GM19240 (cell line): Measurements from ENCODE around the gene CAMK1D.

Source experiments
- DNase-seq: peaks from one replicate; pipeline ENCODE4 v3.0.0; 2011; ENCODE audit warnings: low spot score; ENCODE audit not compliant: insufficient read length

The CAMK1D gene

DNA sequence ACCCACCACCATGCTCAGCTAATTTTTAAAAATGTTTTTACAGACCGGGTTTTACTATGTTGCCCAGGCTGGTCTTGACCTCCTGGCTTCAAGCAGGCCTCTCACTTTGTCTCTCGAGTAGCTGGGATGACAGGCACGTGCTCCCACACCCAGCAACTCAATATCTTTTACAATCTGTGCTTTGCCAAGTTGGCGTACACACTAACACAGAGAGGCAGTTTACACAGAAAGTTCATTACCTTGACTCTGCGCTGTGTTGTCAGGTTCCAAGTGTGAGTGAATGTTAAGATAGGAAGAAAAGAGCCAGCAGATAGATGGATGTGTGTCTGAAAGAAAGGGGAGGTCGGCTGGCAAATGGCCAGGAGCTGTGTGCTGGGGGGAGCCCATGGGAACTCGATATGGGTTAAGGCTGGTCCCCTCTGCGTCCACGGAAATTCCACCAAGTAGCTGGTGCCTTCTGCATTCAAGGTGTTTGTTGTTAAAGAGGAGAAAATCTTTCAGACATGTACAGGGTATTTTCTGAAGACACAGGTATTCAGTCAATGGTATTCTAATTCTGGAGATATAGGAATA is 299.8 kb downstream of the CAMK1D start:
- no peak for DNase-seq

DNA sequence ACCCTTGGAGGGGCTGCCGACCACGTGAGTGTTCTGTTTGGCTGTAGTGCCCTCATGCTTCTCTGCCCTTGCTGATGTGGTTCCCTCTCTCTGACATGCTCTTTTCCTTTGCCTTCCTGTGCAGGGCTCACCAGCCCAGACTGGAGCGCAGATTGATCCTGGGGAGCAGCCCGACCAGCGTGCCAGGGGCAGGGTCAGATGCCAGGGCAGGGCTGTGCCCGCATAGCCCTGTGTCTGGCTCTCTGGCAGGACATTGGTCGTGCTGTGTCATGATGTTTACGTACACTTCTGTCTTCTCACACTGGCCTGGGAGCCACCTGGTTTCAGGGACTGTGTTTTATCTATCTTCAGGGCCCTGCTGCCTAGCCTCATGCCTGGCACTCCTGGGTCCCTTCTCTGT is 300.8 kb downstream of the CAMK1D start:
- no peak for DNase-seq

DNA sequence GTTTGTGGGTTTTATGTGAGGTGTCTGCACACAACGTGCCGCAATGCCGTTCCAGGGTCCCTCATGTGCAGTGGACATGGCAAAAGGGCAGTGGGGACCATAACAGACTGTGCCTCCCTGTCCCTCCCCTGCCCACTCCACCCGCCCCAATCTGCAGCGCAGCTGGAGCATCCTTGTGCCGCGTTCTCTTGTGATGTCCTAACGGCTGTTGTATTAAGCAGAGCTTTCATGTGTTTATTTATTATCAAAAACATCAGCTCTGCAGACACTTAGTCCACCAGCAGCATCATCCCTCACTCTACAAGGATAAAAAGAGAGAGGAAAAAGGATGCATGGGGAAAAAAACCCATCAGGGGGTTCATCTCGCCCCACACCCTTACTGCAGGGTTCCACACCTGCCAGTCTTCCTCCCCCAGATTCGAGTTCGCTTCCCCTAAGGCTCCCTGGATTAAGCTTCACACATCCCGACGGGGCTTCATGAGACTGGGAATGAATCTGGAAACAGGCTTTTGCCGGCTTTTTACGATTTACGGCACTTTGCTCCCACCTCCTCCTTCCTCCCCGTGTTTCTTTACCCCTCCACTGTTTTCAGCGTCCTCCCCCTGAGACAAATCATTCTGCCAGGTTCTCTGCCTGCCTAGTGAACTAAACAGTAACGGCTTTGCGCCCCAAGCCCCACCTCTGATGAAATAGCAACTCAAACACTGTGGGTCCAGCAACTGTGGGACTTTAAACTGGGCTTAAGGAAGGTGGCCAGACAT is 301.4 kb downstream of the CAMK1D start:
- DNase-seq = no peak

DNA sequence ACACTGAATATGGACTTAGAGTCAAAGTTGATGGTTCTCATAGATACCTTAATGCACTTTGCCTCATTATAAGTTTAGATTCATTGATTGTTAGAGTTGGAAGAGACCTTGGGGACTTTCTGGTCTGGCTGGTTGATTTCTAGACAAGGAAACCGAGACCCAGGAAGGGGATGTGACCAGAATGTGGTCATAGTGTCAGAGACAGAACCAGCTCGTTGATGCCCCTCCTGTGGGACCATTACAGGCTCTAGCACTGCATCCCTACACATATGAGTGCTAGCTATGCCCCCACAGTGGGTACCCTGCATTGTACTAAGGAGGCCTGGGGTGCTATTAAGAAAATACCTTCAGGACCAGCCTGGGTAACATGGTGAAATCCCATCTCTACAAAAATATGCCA is 306.6 kb downstream of the CAMK1D start:
- DNase-seq = no peak

DNA sequence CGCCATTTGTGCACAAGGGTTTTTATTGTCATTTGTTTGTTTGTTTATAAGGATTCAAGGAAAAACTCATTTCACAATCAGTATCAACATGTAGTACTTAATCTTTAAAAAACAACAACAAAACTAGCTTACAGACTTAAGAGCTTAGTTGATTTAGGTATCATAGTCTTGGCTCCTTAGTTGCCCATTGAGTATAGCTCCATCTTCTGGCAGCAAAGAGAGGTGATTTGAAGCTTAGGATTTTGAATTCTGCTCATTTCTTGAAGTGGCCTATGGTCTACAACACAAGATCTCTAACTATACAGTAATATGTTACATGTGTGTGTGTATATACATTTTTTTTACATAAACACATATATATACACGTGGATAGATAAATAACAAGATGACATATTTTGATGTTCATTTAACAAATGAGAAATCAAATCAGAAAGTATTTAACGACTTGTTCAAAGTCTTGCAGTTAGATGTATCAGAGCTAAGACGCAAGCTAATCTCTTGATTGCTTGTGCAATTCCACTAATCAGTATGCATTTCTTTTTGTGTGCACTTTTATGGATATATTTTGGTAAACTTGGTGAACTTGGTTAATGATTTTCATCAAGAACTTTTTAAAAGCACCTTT is 307.3 kb downstream of the CAMK1D start:
- DNase-seq = peak; percentile 35

DNA sequence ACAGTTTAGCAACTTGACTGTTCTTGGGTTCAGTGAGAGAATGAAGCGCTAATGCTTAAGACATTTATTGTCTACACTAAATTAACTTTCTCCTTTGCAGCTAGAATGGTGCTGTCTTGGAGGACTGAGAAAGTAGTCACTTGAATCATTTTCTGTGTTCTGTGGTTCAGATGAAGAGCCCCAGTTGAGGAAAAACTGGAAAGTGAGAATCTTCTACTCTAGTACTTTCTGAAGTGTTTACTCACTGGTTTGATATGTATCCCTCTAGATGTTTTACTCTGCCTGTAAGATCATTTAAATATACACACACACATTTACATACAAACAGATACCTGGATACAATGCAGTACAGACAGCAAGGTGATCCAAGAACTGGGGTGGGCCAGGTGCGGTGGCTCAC is 308.1 kb downstream of the CAMK1D start:
- DNase-seq = no peak

DNA sequence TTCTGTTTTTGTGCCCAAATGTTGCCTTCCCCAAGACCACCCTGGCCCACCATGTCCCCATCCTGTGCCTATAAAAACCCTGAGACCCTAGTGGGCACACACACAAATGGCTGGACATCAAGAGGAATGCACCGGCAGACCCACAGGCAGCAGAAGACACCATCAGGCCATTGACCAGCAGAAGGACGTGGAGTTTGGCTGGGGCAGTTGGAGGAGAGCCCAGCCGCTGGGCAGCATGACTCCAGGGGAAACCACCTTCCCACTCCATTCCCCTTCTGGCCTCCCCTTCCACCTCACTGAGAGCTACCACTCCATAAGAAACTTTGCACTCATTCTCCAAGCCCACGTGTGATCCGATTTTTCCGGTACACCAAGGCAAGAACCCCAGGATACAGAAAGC is 309.2 kb downstream of the CAMK1D start:
- no peak for DNase-seq

DNA sequence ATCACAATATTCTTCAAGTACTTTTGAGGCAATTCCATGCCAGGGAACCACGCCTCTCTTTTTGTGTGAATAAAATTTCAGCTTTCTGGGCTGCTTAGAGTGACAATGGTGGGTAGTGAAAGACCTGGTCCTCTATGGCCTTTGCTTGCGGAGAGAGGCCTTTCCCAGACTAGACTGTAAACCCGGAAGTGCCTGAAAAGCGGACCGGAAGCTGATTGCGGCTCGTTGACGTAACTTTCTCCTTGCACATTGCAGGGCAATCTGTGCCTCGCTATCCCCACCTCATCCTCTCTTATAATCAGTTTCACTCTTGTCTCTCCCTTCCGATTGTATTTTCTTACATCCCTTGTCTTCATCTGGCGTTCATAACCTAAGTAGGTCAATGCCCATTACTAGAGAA is 310.4 kb downstream of the CAMK1D start:
- no peak for DNase-seq

DNA sequence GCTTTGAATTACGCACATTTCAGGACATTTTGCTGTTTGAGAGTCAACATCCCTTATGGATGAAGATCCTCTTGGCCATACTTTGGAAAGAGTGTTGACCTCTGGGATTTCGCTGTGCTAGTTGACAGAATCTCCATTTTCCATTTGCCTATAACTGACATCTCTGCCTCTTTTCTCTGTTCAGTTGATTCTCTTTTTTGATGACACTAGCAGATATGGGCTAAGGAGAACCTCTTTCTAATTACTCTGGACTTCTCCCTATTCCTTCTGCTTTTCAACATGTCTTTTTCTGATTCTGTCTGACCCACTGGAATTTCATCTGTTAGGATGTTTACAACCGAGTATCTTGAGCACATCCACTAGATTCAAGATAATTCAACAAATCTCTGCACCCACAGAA is 311.5 kb downstream of the CAMK1D start:
- DNase-seq = no peak

DNA sequence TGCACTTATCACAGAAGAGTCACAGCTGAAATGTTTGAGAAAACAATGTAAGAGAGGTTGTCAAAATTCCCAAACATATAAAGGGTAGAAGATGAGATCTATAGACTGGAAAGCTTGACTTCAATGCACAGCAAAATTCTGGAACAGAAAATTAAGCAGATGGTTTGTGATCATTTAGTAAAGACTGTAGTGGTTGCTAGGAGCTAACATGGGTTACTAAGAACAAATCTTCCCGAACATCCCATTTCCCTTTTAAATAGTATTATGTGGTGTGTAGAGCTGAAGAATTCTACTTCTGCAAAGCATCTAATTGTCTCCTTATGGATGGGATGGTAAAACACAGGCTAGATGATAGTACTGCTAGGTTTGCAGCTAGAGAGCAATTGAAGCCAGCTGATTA is 312.3 kb downstream of the CAMK1D start:
- no peak for DNase-seq

DNA sequence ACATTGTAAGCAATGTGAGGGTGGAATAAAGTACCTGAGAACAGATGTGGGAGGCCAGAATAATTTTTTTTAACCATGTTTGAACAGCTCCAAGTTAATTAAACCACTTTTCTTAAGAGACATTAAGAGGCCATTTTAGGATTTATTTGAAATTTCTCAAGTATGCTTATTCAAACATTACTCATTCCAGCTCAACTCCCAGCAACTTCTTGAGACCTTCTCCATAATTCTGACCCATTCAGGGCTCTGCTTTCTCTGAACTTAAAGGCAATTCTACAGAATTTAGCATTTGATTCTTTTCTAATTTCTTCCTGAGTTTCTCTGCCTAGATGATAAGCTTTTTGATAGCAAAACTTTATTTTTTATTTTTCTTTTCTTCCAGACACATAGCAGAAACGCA is 314.5 kb downstream of the CAMK1D start:
- DNase-seq = no peak

DNA sequence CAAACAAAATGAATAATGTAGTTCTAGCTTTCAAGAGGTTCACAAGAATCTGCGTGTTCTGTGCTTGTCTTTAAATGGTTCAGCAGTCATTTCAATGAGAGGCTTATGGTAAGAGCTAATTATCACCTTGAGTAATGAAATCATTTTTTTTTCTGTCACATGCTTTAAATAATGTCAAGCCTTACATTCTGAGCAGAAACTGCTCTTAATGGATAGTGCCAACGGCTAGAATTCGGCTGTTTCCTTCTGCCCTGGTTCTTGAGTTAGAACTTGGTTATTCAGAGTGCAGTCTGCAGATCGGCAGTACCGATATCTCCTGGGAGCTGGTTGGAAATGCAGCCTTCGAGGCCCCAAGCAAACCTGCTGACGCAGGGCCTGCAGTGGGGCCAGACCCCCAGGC is 316.2 kb downstream of the CAMK1D start:
- DNase-seq = no peak

DNA sequence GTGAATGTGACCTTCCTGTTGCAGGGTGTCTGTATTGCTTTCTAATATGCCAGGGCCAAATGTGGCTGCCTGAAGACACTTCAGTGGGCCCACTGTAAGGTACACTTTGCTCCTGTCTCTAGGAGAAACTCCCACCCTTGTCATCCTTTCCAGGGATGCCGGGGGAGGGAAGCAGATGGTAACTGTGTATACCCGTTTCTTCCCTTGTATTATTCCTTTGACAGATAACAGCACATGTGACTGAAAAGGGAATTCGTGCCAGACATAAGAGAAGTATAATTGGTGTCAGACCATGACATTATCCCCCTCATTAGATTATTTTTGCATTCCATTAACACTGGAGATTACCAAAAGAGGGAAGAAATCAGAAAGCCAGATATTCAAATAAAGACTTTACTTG is 317.7 kb downstream of the CAMK1D start:
- no peak for DNase-seq

DNA sequence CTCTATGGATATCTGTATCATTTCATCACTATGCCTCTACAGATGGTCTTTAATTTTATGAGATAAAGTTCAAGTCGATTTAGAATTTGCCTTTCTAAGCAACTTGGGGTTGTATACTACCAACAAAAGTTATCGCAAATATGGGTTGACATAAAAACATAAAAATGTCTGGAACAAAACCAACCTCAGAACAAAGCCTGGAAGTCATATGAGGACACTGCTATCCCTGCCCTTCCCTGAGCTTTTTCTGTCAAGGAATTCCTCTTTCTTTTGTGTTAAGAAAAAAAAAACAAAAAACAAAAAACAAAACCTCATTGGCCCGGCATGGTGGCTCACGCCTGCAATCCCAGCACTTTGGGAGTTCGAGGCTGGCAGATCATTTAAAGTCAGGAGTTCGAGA is 319.3 kb downstream of the CAMK1D start:
- no peak for DNase-seq

DNA sequence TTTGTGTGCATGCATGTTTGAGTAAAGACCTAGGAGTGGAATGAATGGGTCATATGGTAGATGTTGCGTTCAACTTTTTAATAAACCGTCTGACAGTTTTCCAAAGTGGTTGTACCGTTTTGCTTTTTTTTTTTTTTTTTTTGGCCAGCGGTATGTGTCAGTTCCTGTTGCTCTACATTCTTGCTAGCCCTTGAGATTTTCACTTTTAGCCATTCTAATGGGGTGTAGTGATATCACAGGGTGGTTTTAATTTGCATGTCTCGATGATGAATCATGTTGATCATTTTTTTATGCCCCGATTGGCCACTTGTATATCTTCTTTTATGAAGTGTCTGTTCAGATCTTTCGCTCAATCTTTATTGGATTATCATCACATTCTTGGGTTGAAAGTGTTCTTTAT is 320.7 kb downstream of the CAMK1D start:
- DNase-seq = no peak

DNA sequence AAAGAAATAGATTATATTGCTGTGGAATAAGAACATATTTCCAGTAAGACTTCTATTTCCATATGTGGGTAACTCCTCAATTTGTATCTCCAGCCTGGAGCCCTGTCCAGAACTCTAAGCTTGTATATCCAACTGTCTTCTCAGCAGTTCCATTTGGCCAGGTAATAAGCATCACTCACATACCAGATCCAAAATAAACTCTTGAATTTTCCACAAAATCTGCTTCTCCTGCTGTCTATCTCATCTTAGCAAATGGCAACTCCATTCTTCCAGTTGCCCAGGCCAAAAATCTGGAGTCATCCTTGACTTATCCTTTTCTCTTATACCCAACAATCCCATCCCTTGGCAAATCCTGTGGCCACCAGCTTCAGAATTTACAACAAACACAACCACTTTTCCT is 325.8 kb downstream of the CAMK1D start:
- no peak for DNase-seq

DNA sequence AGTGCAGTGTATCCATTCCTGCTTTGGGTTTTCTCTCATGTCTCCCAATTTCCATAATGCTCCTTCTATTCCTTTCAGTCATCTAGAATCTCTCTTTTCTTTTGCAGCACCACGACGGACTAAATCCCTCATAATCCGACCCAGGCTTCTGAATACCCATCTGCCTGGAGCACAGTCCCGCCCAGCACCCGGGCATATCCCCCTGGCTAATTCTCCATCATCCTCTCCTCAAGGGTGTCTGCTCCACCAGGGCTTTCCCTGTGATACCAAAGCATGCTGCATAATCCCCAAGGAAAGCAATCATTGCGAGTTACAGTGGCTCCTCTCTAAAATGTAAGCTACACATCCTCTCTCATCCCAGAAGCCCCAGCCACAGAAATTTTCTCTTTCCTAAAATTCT is 330.3 kb downstream of the CAMK1D start:
- no peak for DNase-seq

DNA sequence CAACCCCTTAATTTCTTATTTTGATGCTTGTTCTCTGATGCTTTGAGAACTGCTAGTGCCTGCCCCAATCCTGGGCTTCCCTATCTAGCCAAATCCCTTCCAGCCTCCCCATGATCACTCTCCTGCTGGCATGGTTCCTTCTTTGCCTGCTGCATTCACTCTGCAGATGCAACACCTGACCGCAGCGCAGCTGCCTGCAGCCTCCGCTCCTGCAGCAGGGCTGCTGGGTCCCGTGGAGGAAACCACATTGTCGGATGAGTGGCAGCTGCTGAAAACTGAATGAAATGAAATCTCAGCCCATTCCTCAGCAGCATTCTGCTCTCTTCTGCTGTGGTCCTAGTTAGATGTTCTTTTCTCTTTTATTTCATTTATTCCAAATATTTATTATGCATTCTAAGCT is 331.9 kb downstream of the CAMK1D start:
- DNase-seq = no peak

DNA sequence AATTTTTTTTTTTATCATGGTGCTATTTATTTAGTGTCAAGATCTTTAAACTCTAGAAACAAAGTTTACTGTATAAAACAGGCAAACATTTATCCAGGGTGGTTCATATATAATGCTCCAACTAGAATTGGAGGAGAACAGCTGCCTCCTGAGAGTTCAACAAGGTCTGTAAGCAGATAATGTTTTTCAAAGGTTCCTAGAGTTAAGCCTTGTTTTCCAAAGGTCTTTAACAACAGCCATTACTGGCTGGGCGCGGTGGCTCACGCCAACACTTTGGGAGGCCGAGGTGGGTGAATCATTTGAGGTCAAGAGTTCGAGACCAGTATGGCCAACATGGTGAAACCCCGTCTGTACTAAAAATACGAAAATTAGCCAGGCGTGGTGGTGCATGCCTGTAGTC is 335.4 kb downstream of the CAMK1D start:
- no peak for DNase-seq

DNA sequence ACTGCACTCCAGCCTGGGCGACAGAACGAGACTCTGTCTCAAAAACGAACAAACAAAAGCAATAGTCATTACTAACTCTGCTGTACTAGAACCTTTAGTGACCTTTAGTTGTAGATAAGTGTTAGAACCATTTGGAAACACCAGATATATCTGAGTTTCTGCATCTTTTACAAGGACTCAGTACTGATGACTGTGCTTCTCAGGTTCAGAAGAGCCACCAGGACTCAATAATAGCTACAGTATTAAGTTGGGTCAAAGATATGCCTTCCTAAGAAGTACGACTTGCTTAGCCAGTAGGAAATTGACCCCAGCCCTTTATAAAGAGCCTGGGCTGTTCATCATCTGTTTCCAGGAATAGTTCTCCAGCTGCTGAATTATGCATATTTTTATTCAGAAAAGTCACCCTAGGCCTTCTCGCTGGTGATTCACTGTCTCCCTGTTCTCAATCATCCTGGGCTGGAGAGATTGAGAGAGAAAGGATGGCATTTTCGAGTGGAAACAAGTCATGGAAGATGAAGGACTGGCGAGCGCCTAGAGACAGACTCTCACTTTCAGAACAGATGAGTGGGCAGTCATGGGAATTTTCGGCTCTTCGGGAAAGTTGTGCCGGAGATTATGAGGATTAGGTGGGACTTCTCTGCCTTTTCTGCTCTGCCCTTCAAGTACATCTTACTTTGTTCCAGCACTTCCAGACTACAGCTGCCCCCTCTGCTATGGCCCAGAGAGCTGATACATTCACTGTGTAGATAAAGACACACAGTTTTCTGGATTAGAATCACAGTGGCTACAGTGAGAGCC is 336.1 kb downstream of the CAMK1D start:
- DNase-seq = no peak

DNA sequence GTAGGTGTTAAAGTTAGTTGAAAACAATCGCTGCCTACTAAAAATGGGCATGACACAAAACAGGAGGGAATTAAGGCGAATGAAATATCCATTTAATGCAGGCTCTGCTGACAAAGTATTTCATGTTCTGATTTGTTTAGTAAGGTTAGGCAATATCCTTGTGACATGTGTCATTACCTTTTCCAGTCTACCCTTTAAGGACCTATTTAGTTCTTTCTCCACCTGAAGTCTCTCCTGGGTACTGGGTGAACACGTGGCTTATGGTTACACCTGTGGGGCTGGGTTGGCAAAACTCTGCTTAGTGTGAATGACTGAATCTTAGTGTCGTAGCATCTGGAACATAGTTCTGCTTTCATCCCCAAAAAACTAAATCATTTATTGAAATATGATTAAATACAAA is 338.6 kb downstream of the CAMK1D start:
- DNase-seq = no peak

DNA sequence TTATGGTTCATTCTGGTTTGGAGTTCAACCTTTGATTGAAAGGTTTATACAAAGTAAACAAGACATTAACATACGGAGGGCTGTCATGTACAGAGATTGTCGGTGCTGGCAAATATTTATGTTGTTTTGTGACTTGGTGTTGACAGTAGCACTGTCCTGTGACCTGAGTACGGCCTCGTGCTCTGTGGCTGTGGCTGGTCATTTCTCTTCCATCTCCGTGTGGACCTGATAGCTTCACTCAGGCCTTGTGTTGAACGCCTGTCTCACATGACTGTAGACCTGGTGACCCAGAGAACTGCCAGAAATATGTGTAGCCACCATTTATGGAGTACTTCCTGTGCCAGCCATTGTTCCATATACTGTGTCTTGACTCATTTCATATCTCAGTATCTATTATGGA is 340.5 kb downstream of the CAMK1D start:
- no peak for DNase-seq
